Measurements from ENCODE around the gene PAK1.

- no peak for TF ChIP-seq BHLHE40 (IDR thresholded peaks at IDR 0.05; ENCODE audit: borderline replicate concordance)
- TF ChIP-seq FOXA1 (IDR thresholded peaks at IDR 0.05), result no peak
- TF ChIP-seq TARDBP (IDR thresholded peaks at IDR 0.05), result no peak
- no peak for TF ChIP-seq FOXK2 (IDR thresholded peaks at IDR 0.05)
- no peak for TF ChIP-seq L3MBTL2 (conservative IDR thresholded peaks at IDR 0.05)
- TF ChIP-seq NFRKB (IDR thresholded peaks at IDR 0.05), result no peak
- no peak for TF ChIP-seq SUZ12 (IDR thresholded peaks at IDR 0.05)
- TF ChIP-seq PKNOX1 (IDR thresholded peaks at IDR 0.05), result no peak
- no peak for TF ChIP-seq ELF4 (IDR thresholded peaks at IDR 0.05)
- TF ChIP-seq SP1 (IDR thresholded peaks at IDR 0.05), result no peak
- TF ChIP-seq HDGF (IDR thresholded peaks at IDR 0.05; ENCODE audit: borderline replicate concordance), result no peak
These were observed 141.6 kb downstream of the PAK1 start for GRCh38 chr11:77332259-77332658.

Data from HEK293T (cell line).